Eye (tissue), 1 donor: Measurements from ENCODE around the gene MRAP2.
"Not testable (repeated sequence)": the region's sequence is repeated elsewhere in the genome, so short reads cannot be mapped to it uniquely, and the experiment has no call there.

Experiments
- DNase-seq: peaks from one replicate; pipeline ENCODE4 v3.0.0-alpha.2; 2015

MRAP2 gene

DNA sequence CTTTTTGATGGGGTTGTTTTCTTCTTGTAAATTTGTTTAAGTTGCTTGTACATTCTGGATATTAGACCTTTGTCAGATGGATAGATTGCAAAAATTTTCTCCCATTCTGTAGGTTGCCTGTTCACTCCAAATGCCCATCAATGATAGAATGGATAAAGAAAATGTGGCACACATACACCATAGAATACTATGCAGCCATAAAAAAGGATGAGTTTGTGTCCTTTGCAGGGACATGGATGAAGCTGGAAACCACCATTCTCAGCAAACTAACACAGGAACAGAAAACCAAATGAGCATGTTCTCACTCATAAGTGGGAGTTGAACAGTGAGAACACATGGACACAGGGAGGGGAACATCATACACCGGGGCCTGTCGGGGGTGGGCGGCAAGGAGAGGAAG, 1.6 kb upstream of the MRAP2 start:
- DNase-seq, result not testable (repeated sequence)

DNA sequence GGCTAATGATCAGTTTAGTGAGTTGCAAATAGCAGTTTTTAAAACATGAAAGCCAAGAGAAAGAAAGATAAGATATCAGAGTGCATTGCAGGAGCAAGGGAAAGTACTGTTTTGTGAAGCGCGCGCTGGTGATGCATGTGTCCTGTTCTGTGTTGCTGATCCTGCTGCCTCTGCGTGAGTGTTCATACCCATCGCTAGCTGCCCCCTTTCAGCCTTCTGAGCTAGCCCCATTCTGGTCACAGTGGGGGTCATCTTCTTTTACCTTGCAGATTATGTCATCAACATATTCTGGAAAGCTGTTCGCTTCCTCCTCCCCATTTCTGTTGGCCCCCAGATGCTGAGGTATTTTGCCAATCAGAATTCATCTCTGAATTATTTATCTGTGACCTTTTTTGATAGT, 1.9 kb downstream of the MRAP2 start:
- DNase-seq, result no peak

DNA sequence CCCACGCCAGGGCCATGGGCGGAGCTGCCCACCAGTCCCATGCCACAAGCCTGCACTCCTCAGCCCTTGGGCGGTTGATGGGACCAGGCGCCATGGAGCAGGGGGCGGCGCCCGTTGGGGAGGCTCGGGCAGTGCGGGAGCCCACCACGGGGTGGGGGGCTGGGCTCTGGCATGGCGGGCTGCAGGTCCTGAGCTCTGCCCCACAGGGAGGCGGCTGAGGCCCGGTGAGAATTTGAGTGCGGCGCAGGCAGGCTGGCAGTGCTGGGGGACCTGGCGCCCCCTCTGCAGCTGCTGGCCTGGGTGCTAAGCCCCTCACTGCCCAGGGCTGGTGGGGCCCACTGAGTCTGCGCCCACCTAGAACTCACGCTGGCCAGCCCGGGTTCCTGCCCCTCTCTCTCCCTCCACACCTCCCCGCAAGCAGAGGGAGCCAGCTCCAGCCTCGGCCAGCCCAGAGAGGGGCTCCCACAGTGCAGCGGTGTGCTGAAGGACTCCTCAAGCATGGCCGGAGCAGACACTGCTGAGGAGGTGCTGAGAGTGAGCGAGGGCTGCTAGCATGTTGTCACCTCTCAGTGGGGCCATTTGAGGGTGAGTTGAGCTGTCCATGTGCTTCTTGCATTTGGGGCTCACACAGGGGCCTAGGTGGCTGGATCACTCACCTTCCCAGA, 4.0 kb downstream of the MRAP2 start:
- DNase-seq, result no peak

DNA sequence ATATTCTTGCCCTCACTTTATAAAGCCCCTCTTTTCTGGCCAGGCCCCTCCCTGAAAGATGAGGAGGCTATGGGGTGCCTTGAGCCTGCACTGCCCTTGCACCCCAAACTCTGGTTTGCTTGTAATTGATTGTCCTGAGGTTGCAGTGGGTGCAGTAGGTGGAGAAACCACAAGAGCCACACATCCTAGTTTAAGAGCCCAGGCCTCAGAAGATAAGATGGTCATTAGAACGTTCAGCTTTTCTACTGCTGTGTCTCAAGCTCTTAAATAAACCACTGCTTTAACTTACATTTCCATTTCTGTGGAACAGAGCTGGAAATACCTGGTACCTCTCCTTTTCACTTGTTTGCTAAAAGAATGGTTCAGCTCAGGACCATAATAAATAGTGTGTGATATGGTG, 9.0 kb downstream of the MRAP2 start:
- no peak for DNase-seq

DNA sequence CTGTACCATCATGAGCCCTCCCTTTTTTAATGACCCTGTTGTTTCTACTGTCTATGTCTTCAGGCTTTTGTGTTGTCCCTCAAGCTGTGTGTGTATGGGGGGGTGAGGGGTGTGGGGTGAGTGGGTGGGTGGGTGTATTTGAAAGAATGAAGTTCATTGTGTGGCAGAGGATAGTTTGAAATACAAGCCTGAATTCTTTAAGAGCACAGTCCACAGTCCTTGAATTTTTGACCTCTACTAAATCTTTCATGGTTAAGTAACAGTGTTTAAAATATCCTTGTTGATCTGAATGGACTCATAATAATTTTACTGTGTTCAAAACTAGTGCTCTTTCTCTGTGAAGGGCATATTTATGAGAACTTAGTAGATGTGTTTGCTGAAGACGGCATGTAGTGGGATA, 10.0 kb downstream of the MRAP2 start:
- no peak for DNase-seq

DNA sequence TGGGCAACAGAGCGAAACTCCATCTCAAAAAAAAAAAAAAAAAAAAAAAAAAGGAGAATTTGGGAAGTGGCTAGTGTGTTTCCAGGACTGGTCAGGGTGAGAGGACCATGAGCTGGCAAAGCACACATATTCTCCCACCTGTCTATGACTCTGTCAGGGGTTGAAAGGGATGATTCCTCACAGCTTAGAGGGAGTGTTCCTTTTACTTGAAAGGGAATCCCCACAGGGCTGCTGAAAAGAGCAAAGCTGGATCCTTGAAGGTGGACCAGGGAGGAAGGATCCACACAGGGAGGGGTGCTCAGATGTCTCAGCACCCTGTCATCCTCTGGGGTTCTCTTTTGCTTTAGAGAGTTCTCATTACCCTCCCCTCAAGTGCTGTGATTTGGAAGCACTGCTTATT, 13.2 kb downstream of the MRAP2 start:
- DNase-seq, result no peak

DNA sequence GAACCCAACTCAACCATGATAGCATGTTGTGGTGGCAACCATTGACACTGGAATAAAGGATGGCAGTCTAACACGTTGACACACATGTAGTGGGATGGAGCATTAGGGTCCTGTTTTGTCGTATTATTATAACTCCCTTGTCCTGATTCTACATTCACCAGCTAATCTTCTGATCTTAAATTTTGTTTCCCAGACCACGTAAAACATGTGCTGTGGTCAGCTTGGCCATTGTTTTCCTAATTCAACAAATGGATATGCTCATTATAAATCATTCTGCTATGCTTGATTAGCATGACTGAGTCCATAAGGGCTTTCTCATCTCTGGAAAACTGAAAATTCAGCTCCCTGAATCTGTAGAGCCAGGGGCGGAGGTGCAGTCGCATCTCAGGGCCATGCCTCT, 15.0 kb downstream of the MRAP2 start:
- no peak for DNase-seq

DNA sequence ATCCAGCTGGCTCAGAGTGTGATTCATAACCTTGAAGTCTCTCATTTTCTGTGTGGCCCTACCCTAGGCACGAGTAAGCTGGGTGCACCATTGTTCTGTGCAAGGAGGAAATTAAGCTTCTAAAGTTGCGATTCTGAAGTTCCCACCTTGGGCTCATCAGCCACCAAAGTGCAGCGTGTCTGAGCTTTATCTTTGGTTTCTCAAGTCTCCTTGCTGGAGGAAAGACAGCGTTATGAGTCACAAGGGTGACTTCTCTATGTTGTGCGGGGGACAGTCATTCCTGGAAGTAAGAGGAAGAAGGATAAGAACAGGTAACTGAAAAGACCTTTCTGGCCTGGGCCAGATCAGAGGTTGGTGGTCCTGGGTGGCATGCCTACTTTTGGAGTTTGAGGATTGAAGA, 16.8 kb downstream of the MRAP2 start:
- DNase-seq, result no peak

DNA sequence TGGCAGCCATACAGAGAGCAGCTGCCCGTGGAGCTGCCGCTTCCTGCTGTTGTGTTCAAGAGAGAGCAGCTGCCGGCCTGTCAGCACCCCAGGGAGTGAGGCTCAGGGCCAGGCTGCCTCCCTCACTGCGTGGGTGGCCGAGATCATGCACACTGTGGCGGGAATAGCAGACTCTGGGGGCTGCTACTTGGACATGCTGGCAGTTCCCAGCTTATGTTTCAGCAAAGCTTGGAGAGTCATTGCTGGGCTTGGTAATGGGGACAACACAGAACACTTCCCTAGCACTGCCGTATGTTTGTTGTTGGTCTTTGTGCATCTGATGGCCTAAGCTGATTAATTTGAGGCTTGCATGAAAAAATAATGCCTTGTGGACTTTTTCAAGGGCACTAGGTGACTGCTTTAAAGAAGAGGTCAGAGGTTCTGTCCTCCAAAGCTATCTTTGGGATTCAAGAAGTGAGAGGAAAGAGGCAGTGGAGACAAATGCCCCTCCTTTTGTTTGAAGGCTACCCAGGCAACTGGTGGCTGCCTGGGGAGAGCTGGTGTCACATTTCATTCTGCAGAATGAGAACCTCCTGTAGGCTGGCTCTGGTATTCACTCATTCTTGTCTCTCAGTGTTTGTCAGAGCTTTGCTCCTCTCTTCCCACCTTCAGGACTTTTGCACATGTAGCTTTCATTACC, 18.8 kb downstream of the MRAP2 start:
- DNase-seq, result peak; percentile 89

DNA sequence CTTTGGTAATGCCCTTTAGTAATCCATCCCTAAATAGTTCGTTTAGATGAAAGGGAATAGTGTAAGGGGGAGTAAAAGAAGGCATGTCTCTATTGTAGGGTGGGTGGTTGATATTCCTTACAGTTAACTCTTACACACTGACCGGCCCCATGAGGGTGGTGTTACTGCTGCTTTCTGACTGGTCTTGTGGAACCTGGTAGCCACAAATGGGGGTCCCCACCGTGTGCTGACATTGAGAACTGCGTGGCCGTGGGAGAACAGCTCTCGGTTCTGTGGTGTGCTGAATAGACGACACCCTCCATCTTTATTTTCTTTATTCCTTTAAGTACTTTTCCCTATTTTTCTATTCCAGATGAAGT, 19.3 kb downstream of the MRAP2 start:
- DNase-seq, result no peak

DNA sequence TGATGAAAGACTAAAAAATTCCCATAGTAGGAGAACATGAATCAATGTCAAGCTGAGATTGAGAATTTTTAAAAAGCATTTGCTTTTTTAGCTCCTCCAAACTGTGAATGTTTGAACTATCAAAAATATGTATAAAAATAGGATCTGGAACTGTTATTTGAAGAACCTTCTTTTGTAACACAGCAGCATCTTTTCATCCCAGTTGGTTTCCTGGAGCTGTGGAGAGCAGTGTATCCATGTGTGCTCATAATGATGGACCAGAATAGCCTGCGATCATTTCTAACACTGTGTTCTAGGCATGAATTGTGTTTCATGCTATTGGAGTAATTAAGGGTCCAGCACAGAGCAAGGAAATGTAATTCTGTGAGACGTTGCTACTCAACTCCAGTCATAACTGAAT, 22.1 kb downstream of the MRAP2 start:
- no peak for DNase-seq

DNA sequence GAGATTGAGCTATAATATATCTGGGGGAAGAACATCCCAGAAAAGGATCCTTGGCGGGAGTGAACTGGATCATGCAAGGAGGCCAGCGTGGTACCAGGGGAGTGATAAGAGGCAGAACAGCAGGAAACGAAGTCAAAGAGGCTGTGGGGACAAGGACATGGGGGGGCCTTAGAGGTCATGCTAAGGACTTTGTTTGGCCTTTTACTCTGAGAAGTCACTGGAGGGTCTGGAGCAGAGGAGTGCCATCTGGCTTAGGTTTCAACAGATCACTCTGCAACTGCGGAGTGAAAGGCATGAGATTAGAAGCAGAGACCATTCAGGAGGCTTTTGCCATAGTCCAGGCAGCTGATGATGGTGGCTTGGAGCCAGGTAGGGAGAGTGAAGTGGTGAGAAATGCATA, 24.3 kb downstream of the MRAP2 start:
- no peak for DNase-seq

DNA sequence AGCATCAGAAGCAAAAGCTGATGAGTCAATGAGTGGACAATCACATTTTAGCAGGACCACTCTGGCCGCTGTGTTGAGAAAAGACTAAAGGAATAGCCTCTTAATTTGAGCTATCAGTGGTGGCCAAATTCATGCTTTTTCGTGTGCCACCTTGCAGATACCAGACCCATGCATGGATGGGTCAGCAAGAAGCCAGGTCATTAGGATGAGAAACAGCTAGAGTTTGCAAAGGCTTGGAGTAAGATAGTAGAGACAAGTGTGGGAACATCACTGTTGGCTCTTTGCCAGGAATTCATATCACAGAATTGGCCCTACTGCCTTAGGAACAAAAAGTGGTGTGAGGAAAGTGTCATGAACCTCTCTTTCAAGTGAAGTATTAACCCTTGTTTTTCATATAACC, 25.5 kb downstream of the MRAP2 start:
- no peak for DNase-seq

DNA sequence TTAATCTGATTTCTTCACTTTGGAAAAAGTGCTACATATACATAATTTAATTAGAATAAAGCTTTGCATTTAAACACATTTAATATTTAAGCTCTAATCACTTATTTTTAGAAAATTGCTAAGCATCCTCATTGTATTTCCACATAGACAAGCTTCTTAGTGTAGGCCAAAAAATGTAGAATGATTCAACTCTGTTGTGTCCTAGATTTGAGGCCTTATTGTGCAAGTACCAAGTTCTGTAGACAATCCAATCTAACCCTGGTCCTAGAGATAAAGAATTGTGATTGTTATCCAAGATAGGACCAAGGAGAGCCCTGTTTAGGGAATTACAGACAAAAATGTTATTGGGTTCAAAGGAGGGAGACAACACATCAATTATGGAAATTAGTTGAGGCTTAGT, 27.6 kb downstream of the MRAP2 start:
- DNase-seq, result no peak

DNA sequence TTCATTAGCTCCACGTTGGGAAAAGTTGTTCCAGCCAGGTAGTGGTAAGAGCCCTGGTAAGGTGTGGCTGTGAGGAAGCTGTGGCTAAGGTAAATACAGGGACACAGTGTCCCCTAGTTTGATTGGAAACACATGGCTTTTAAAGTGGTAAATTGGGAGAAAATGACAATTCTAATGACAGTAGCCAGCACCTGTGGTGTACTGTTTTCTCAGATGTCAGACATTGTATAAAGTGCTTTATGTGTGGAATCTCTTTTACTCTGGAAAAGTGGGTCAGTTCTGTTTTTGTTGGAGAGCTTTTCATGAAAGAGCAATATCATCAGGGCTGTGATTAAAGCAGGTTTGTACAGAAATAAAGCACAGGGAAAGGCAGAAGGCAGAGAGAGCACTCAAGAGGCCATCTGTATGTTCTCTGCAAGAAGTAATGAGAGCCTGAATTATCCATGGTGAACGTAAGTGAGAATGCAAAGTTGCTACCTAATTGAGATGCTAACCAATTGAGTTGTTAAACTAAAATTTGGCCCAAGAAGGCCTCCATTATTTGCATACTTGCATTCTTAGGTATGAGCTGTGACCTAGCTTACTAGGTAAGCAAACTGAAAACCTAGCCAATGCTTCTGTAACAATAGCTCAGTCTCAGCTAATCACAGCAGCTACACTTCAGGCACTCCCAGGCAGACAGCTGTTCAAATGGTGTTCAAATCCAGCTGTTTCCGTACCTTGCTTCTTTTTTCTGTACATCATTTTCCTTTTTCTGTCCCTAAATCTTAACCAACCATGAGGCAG, 28.2 kb downstream of the MRAP2 start:
- no peak for DNase-seq

DNA sequence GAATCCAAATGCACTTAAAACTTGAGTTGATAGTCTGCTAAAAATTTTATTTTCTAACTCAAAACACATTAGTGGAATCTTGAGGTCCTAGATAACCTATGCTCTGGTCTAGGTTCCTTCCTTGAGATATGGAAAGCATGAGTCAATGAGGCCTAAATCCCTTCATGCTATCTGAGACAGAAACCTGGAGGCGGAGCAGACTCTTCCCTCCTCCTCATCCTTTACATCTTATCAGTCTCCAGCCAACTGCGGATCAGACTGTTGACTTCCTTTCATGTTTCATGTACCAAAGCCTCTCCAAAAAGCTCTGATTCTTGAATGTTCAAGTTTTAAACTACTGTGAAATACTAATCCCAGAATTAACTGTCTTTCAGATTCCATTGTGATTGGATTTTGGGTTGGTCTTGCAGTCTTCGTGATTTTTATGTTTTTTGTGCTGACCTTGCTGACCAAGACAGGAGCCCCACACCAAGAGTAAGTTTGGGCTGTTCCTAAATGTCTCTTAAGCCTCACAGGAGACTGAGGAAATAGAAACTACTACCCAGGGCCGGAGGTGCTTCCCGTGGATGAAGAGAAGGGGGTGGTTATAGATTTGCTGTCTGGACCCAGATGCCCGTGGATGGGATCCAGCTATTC, 29.1 kb downstream of the MRAP2 start:
- no peak for DNase-seq

DNA sequence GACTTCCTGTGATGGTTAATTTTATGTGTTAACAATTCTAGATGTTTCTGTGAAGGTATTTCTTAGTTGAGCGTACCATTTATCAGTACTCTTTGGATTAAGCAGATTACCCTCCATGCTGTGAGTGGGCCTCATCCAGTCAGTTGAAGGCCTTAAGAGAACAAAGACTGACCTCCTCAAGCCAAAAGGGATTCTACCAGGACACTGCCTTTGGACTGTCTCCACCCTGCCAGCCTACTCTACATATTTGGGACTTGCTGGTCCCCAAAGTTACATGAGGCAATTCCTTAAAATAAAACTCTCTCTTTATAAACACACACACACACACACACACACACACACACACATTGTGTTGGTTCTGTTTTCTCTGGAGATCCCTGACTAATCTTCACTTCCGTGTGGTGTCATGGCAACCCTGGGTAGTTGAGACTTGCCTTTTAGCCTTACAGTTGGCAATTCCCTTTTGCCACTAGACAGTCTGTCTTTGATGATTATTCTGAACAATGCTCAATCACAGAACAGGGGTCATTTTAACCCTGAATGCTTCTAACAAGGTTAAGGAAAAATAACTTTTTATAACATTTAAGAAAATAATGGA, 32.2 kb downstream of the MRAP2 start:
- peak; percentile 38 for DNase-seq

DNA sequence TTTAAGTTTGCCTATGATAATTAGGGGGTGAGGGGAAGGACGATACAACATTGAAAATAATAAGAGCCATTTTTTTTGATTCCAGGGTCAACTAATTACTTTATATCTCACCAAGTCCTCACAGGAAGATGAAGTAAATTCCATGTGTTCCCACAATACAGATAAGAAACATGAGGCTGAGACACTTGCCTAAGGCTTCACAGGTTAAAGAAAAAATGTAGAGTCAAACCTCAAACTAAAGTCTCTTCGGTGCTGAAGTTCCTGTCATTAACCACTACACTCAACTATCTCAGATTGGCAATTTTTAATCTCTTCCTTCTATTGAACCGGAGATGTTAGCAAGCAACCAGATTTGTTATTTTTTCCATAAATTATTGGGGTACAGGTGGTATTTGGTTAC, 33.0 kb downstream of the MRAP2 start:
- no peak for DNase-seq

DNA sequence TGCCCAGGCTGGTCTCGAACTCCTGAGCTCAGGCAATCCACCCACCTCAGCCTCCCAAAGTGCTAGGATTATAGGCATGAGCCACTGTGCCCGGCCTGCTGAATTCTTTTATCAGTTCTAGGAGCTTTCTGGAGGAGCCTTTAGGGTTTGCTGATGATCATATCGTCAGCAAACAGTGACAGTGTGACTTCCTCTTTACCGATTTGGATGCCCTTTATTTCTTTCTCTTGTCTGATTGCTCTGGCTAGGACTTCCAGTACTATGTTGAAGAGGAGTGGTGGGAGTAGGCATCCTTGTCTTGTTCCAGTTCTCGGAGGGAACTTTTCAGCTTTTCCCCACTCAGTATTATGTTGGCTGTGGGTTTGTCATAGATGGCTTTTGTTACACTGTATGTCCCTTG, 35.3 kb downstream of the MRAP2 start:
- DNase-seq, result not testable (repeated sequence)

DNA sequence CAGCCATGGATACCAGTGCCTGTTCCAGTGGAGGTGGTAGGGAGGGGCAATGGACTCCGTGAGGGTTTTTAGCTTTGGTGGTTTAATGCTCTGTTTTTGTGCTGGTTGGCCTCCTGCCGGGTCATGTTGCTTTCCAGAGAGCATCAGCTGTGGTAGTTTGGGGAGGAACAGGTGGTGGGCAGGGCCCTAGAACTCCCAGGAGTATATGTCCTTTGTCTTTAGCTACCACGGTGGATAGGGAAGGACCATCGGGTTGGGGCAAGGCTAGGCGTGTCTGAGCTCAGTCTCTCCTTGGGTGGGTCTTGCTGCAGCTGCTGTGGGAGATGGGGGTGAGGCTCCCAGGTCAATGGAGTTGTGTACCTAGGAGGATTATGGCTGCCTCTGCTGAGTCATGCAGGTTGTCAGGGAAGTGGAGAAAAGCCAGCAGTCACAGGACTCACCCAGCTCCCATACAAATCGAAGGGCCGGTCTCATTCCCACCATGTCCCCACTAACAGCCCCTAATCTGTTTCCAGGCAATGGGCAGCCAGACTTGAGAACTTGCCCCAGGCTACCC, 38.9 kb downstream of the MRAP2 start:
- DNase-seq, result no peak

DNA sequence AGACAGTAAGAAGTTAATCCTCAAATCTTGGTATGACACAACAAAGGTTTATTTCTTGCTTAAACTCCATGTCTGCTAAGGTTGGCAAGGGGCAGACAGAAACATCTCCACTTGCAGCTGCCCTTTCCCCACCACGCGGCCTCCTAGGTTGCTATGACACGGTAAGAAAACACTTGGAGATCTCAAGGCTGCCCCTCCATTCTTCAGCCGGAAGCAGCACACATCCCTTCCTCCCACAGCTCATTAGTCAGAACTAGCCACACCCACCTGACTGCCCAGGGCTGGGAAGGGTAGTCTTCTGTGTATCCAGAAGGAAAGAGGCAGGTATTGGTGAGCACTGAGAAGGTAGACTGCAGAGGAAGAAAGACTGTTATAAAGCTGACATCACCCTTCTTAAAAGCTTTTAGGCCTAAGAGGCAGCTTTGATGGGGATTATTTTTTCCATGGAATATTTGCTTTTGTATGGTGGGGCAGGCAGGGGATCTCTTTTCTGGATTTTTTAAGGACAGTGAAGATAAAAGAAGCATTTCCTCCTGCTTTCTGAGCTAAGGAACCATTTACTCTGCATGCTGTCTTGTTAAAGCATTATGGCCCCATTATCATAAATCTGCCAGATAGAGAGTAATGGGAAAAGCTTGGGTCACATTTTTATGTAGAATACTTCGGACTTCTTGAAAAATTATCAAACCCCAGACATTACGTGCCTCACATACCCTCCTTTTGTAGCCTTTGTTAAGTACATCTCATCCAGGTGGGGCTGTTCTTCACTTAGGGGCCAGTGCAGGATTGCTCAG, 41.6 kb downstream of the MRAP2 start:
- peak; percentile 25 for DNase-seq

DNA sequence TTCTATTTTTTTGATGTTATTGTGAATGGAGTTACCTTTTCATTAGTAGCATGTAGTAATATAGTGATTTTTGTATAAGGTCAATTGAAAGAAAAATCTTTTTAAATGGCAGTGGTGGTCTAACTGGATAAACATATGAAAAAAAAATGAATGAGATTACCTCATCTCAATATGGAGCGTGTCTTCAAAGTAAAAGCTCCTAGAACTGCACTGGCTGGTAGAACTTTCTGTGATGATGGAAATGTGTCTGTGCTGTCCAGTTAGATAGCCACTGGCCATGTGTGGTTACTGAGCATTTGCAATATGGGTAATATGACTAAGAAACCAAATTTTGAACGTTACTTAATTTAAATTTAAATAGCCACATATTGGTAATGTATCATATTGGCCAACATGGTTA, 44.1 kb downstream of the MRAP2 start:
- DNase-seq, result no peak
